ENCODE data around the gene IL25. TPM values are rescaled to one million over a fixed set of nuclear protein-coding genes. Genes with fewer than 3 reads are reported as not detected.

The IL25 gene
- total and polyA plus RNA-seq, 8 donors = not detected

DNA sequence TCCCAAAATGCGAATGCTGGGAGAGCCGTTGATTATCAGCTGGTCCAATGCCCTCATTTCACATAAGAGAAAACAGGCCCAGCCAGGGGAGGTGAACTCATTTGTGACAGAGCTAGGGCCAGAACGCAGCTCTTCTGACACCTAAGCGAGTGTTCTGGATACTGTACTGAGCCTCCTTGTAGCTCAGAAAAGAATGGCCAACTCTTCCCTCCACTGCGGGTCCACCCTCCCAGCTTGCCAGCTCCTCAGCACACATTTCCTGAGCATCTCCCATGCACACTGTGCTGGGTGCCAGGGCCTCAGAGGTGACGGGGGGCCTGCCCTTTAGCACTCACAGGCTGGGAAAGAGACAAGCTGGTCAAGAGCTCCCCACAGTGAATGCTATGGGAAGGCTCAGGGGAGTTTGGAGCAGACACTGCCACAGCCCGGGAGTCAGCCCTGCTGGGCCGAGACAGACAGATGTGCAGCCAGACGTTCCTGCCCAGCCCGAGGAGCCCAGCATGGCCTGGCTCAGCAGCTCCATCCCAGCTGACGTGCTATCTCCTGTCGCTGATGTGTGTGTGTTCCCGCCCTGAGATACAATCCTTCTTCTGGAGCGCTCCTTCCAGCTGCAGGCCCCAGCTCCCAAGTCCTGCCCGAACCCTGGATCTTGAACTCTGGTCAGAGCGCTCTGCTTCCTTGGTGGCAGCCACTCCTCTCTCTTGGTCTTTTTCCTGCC lies 7.7 kb downstream of the IL25 start:
- Histone ChIP-seq H3K36me3 (no peaks in the 10 kb centered on the region), H3K27ac (no peak overlapping the region), H3K4me3 (no peak overlapping the region), H3K4me1 (peaks cover 0 to 10% (median 0%) of the 10 kb centered on the region in 4 donors), H3K9me3 (no peaks in the 10 kb centered on the region), H3K27me3 (peaks cover 0 to 28% (median 0%) of the 10 kb centered on the region in 3 donors)
- WGBS, 5 donors = 53 to 64% (median 61%) methylated on average over 12 to 16 of the region's 16 CpGs
- intact Hi-C loops (cut with DNase I; ENCODE audit: low total_unique reads) = loop anchor here (5.0 kb wide), 1 partner anchor 48 kb away; no protein-coding TSS in a partner anchor
- TF ChIP-seq POLR2AphosphoS5 (IDR thresholded peaks at IDR 0.05) (no peak), EP300 (IDR thresholded peaks at IDR 0.05) (no peak), POLR2A (IDR thresholded peaks at IDR 0.05) (no peak)
- TF ChIP-seq, protein P1, sequence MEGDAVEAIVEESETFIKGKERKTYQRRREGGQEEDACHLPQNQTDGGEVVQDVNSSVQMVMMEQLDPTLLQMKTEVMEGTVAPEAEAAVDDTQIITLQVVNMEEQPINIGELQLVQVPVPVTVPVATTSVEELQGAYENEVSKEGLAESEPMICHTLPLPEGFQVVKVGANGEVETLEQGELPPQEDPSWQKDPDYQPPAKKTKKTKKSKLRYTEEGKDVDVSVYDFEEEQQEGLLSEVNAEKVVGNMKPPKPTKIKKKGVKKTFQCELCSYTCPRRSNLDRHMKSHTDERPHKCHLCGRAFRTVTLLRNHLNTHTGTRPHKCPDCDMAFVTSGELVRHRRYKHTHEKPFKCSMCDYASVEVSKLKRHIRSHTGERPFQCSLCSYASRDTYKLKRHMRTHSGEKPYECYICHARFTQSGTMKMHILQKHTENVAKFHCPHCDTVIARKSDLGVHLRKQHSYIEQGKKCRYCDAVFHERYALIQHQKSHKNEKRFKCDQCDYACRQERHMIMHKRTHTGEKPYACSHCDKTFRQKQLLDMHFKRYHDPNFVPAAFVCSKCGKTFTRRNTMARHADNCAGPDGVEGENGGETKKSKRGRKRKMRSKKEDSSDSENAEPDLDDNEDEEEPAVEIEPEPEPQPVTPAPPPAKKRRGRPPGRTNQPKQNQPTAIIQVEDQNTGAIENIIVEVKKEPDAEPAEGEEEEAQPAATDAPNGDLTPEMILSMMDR (IDR thresholded peaks at IDR 0.05) = no peak
- no peak for DNase-seq

- Histone ChIP-seq H3K27me3 (peaks cover 0 to 28% (median 0%) of the 10 kb centered on the region in 3 donors), H3K27ac (no peak overlapping the region), H3K36me3 (no peaks in the 10 kb centered on the region), H3K4me1 (peaks cover 0 to 10% (median 0%) of the 10 kb centered on the region in 4 donors), H3K9me3 (no peaks in the 10 kb centered on the region), H3K4me3 (no peak overlapping the region)
- TF ChIP-seq EP300 (IDR thresholded peaks at IDR 0.05) (no peak), POLR2A (IDR thresholded peaks at IDR 0.05) (no peak), POLR2AphosphoS5 (IDR thresholded peaks at IDR 0.05) (no peak)
- DNase-seq = no peak
- intact Hi-C loops (cut with DNase I; ENCODE audit: low total_unique reads) = loop anchor here (5.0 kb wide), 1 partner anchor 49 kb away; no protein-coding TSS in a partner anchor
- WGBS, 5 donors = 72 to 83% (median 80%) methylated on average over 4 of the region's 4 CpGs
These were observed 8.4 kb downstream of the IL25 start for GRCh38 chr14:23380976-23381375.

DNA sequence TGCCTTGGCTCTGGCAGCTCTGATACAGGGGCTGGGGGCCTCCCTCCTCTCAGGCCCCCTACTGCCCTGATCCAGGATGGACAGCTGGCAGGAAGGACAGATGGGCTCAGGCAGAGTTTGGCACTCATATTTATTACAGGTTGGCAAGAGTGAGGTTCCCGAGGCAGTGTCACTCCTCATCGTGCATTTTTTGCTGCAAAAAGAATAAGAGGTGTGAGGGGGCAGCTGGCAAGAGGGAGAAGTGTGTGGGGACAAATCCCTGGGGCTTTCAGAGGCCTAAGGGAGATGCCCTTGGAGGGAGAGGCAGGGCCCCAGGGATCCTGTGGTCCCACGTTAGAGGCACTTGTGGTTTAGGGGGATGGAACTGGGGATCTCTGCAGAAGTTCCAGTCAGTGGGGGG lies 9.3 kb downstream of the IL25 start:
- TF ChIP-seq POLR2A (IDR thresholded peaks at IDR 0.05) = no peak
- TF ChIP-seq EP300 (IDR thresholded peaks at IDR 0.05) = no peak
- TF ChIP-seq, protein P1 (IDR thresholded peaks at IDR 0.05) = no peak
- TF ChIP-seq POLR2AphosphoS5 (IDR thresholded peaks at IDR 0.05) = no peak
- intact Hi-C loops (cut with DNase I; ENCODE audit: low total_unique reads) = loop anchor here (5.0 kb wide), 1 partner anchor 50 kb away; no protein-coding TSS in a partner anchor
- H3K27ac ChIP-seq = no peak overlapping the region
- no peak overlapping the region for H3K4me3 ChIP-seq
- no peaks in the 10 kb centered on the region for H3K9me3 ChIP-seq
- H3K27me3 ChIP-seq = peaks cover 0 to 28% (median 0%) of the 10 kb centered on the region in 3 donors
- WGBS, 5 donors = 48 to 71% (median 60%) methylated on average over 1 to 3 of the region's 3 CpGs
- no peaks in the 10 kb centered on the region for H3K36me3 ChIP-seq
- H3K4me1 ChIP-seq = peaks cover 0 to 5% (median 0%) of the 10 kb centered on the region in 4 donors
- DNase-seq = no peak

GRCh38 chr14:23382276-23382675 lies 9.7 kb downstream of the IL25 start:
- no peak for TF ChIP-seq POLR2A (IDR thresholded peaks at IDR 0.05)
- no peak for TF ChIP-seq POLR2AphosphoS5 (IDR thresholded peaks at IDR 0.05)
- no peak for TF ChIP-seq EP300 (IDR thresholded peaks at IDR 0.05)
- TF ChIP-seq, protein P1 (IDR thresholded peaks at IDR 0.05) = no peak
- H3K4me3 ChIP-seq = no peak overlapping the region
- no peak overlapping the region for H3K27ac ChIP-seq
- peaks cover 0 to 28% (median 0%) of the 10 kb centered on the region in 3 donors for H3K27me3 ChIP-seq
- no peaks in the 10 kb centered on the region for H3K9me3 ChIP-seq
- intact Hi-C loops (cut with DNase I; ENCODE audit: low total_unique reads) = loop anchor here (5.0 kb wide), 1 partner anchor 50 kb away; no protein-coding TSS in a partner anchor
- no peak for DNase-seq
- WGBS, 5 donors = 86 to 98% (median 90%) methylated on average over 5 to 6 of the region's 6 CpGs
- peaks cover 0 to 1% (median 0%) of the 10 kb centered on the region in 4 donors for H3K4me1 ChIP-seq
- H3K36me3 ChIP-seq = no peaks in the 10 kb centered on the region

Measured in stomach (tissue), 9 donors.